Neuron (in vitro differentiated cells): Measurements from ENCODE around the gene NOS2.
"Not testable (repeated sequence)": the region's sequence is repeated elsewhere in the genome, so short reads cannot be mapped to it uniquely, and the experiment has no call there.

Experiments used
- H2AFZ ChIP-seq: one replicate; pipeline ENCODE4 v1.6.1; 2013; ENCODE audit warnings: low read depth, mild to moderate bottlenecking, inconsistent platforms, low read length, moderate library complexity
- H3K27me3 ChIP-seq: one replicate; pipeline ENCODE4 v1.6.1; 2013; ENCODE audit warnings: low read length; ENCODE audit not compliant: insufficient read depth
- H3K36me3 ChIP-seq: one replicate; pipeline ENCODE4 v1.6.1; 2013; ENCODE audit warnings: low read length; ENCODE audit not compliant: insufficient read depth
- H3K4me1 ChIP-seq: one replicate; pipeline ENCODE4 v1.6.1; 2013; ENCODE audit warnings: low read length; ENCODE audit not compliant: insufficient read depth
- H3K4me3 ChIP-seq: 2 replicates; pipeline ENCODE4 v1.5.1; 2013; ENCODE audit warnings: mild to moderate bottlenecking, low read length, moderate library complexity
- H3K9me3 ChIP-seq: one replicate; pipeline ENCODE4 v1.6.1; 2013; ENCODE audit warnings: low read length

Gene NOS2

DNA sequence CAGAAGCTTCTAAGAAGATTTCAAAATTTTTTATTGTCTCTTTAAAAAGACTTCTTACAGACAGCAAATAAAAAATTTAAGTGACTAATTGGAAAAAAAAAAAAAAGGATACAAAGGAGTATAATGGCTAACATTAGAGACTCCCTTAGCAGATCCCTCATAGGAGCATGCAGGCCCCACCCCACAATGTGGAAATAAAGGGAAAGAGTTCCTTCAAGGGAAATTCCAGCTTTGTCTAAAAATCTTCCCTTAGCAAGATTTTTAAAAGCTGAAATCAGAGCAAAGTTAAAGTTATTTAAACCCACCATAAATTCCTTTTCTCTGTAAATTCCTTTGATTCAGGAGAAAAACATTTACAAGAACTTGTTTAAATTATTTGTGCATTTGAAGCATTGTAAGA lies 32.5 kb upstream of the NOS2 start:
- no peaks in the 10 kb centered on the region for H3K36me3 ChIP-seq
- H2AFZ ChIP-seq: no peak overlapping the region
- H3K4me3 ChIP-seq: no peak overlapping the region
- H3K4me1 ChIP-seq: no peaks in the 10 kb centered on the region
- peaks cover 6% of the 10 kb centered on the region for H3K27me3 ChIP-seq
- H3K9me3 ChIP-seq: no peaks in the 10 kb centered on the region

DNA sequence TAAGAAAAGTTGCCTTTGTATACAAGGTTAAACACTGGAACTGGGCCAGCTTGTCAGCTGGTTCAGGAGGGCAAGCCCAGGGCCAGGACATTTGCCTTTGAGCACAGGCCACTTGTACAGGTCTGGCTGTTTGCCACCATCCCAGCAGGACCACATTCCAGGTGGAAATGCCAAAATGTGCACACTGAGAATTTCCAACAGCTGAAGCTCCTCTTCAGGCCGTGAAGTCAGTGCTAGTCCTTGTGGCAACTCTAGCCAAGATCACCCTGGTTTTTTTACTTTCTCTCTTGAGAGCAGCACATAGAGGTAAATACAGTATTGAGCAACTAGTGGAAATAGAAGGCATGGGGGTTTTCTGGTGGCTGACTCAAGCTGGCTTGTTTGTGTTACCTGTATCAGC lies 29.6 kb upstream of the NOS2 start:
- not testable (repeated sequence) for H3K36me3 ChIP-seq, H2AFZ ChIP-seq, H3K4me3 ChIP-seq, H3K4me1 ChIP-seq, H3K9me3 ChIP-seq, H3K27me3 ChIP-seq

DNA sequence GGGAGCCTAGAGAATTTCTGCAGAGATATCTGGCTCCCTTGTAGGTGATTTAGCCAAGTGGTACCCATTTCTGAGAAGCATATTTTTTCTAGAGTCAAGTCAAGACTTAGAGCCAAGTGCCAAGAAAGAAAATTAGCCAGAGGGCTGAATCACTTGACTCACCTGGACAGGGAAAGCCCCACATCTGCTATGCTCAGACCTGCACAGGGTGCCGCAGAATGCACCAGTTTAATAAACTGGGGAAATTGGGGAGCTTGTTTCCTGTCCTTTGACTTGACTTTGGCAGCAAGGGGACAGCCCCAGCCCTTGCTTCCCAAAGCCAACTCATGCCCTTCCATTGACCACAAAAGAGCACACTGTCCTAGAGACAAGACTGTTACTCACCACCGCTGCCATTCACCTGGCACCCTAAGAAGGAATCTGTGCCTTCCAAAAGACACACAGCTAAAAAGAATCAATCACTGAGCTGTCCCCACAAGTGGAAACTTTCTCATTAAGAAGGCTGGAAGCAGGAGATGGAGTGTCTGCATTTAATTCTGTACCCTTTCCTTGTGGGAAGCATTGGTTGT lies 28.9 kb upstream of the NOS2 start:
- H2AFZ ChIP-seq, H3K4me1 ChIP-seq, H3K27me3 ChIP-seq, H3K9me3 ChIP-seq, H3K36me3 ChIP-seq, H3K4me3 ChIP-seq: not testable (repeated sequence)

DNA sequence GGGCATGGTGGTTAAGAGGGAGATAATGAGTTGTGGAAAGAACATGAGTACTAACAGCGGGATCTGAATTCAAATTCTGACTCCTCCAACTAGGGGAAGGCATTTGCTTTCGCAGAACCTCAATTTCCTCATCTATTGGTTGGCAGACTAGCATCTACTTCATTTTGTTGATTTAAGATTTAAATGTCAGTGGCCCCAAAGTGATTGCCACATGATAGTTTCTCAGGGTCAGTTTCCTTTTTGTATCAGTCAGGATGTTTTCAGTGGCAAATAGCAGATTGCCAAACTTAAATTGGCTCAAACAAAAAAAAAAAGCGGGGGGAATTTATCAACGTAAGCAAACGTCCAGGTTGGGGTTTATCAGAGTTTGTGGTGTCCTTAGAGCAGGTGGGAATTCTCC lies 25.1 kb upstream of the NOS2 start:
- H3K4me3 ChIP-seq: no peak overlapping the region
- H3K9me3 ChIP-seq: no peaks in the 10 kb centered on the region
- no peaks in the 10 kb centered on the region for H3K4me1 ChIP-seq
- H2AFZ ChIP-seq: no peak overlapping the region
- H3K27me3 ChIP-seq: peaks cover 7% of the 10 kb centered on the region
- H3K36me3 ChIP-seq: no peaks in the 10 kb centered on the region

DNA sequence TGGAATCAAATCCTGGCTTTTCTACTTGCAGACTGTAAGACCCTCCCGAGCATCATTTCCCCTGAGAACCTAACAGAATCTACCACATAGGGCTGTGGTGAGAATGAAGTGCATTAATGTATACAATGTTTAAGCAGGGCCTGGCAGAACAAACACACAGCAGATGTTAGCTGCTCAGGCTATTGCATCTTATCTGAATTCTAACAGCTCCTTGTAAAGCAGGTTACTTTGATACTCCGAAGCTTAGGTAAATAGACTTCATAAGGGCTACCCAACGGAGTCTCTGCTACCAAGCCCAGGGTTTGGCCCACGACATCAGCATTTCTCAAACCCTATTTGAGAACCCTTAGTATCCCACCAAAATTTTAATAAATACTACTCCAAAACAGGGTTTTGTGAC lies 24.4 kb upstream of the NOS2 start:
- Histone ChIP-seq H3K4me3 (no peak overlapping the region), H3K36me3 (no peaks in the 10 kb centered on the region), H3K4me1 (no peaks in the 10 kb centered on the region), H3K9me3 (no peaks in the 10 kb centered on the region), H3K27me3 (peaks cover 7% of the 10 kb centered on the region), H2AFZ (no peak overlapping the region)

GRCh38 chr17:27824176-27824715 lies 23.9 kb upstream of the NOS2 start:
- no peaks in the 10 kb centered on the region for H3K9me3 ChIP-seq
- no peak overlapping the region for H3K4me3 ChIP-seq
- peaks cover 7% of the 10 kb centered on the region for H3K27me3 ChIP-seq
- H3K36me3 ChIP-seq: no peaks in the 10 kb centered on the region
- no peak overlapping the region for H2AFZ ChIP-seq
- H3K4me1 ChIP-seq: no peaks in the 10 kb centered on the region

GRCh38 chr17:27822108-27822507 lies 21.8 kb upstream of the NOS2 start:
- H3K4me1 ChIP-seq, H3K9me3 ChIP-seq, H3K4me3 ChIP-seq, H3K36me3 ChIP-seq, H3K27me3 ChIP-seq, H2AFZ ChIP-seq: not testable (repeated sequence)

- Histone ChIP-seq H3K27me3 (peaks cover 5% of the 10 kb centered on the region), H3K36me3 (no peaks in the 10 kb centered on the region), H3K4me3 (no peak overlapping the region), H3K4me1 (no peaks in the 10 kb centered on the region), H2AFZ (no peak overlapping the region), H3K9me3 (no peaks in the 10 kb centered on the region)
Measured at GRCh38 chr17:27821318-27821717, 21.0 kb upstream of the NOS2 start.

DNA sequence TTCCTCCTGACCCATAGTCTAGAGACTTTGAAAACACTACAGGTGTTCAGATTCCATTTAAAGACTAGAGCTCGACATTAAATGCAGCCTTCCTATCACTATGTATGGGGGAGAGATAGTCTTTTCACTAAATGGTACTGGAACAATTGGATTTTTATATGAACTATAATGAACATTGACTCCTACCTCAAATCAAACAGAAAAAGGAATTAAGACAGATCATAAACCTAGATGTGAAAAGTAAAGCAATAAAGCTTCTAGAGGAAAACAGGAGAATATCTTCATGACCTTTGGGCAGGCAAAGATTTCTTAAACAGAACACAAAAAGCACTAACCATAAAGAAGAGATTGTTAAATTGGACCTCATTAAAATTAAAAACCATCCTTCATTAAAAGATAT lies 18.8 kb upstream of the NOS2 start:
- Histone ChIP-seq H2AFZ (no peak overlapping the region), H3K4me3 (no peak overlapping the region), H3K27me3 (no peaks in the 10 kb centered on the region), H3K4me1 (no peaks in the 10 kb centered on the region), H3K9me3 (no peaks in the 10 kb centered on the region), H3K36me3 (no peaks in the 10 kb centered on the region)

GRCh38 chr17:27818401-27819105 lies 18.2 kb upstream of the NOS2 start:
- H3K4me1 ChIP-seq: no peaks in the 10 kb centered on the region
- H3K27me3 ChIP-seq: no peaks in the 10 kb centered on the region
- H3K9me3 ChIP-seq: no peaks in the 10 kb centered on the region
- no peak overlapping the region for H3K4me3 ChIP-seq
- H3K36me3 ChIP-seq: no peaks in the 10 kb centered on the region
- no peak overlapping the region for H2AFZ ChIP-seq

GRCh38 chr17:27817731-27818130 lies 17.4 kb upstream of the NOS2 start:
- no peak overlapping the region for H2AFZ ChIP-seq
- no peaks in the 10 kb centered on the region for H3K4me1 ChIP-seq
- H3K9me3 ChIP-seq: no peaks in the 10 kb centered on the region
- H3K36me3 ChIP-seq: no peaks in the 10 kb centered on the region
- H3K4me3 ChIP-seq: no peak overlapping the region
- no peaks in the 10 kb centered on the region for H3K27me3 ChIP-seq

DNA sequence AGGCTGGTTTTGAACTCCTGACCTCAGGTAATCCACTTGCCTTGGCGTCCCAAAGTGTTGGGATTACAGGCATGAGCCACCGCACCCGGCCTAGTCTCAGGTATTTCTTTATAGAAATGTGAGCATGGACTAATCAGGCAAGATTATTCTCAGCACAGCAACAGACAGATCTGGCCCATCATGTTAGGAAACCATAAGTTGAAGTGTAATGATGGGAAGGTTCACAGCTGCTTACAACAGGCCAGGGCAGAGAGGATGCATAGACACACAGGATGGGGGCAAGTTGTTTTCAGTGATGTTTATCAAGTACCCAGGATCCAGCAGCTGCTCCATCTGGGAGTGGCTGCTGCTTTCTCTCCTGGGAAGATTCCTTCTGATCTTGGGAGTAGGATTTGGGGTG lies 16.6 kb upstream of the NOS2 start:
- Histone ChIP-seq H2AFZ (no peak overlapping the region), H3K9me3 (no peaks in the 10 kb centered on the region), H3K4me1 (no peaks in the 10 kb centered on the region), H3K27me3 (no peaks in the 10 kb centered on the region), H3K4me3 (no peak overlapping the region), H3K36me3 (no peaks in the 10 kb centered on the region)

DNA sequence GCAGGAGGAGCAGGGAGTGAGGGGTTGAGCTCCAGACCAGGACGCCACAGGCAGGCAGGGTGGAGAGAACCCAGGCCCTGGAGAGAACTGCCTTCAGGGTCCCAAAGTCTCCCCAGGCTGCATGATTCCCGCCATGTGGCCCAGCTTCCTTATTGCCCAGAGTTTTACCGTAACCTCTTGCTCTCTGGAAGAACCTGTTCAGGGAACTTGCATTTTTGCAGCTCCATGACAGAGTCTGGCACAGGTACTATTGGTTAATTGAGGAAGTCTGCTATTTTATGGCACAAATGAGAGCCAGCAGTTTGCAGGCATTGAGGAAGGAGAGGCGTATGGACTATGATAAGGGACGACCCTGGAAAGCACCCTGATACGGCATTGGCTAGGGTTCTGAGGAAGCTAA lies 11.6 kb upstream of the NOS2 start:
- H3K36me3 ChIP-seq: no peaks in the 10 kb centered on the region
- H3K9me3 ChIP-seq: no peaks in the 10 kb centered on the region
- H3K27me3 ChIP-seq: no peaks in the 10 kb centered on the region
- no peaks in the 10 kb centered on the region for H3K4me1 ChIP-seq
- H2AFZ ChIP-seq: no peak overlapping the region
- H3K4me3 ChIP-seq: no peak overlapping the region
